Keratinocyte (primary cell): ENCODE results near the gene MTMR4. TPM values are rescaled to one million over a fixed set of nuclear protein-coding genes. Genes with fewer than 3 reads are reported as not detected.

Experiments used
- DNase-seq: peaks from one replicate; pipeline ENCODE4 v3.0.0-alpha.2; 2011; ENCODE audit warnings: low read depth, missing footprints, low spot score
- FAIRE-seq: peaks from 2 replicates; lab custom pipeline; 2011; peaks lifted over from hg19 to GRCh38; lab: Jason Lieb, UNC
- H2AFZ ChIP-seq: 2 replicates; pipeline ENCODE4 v1.6.0; 2012; ENCODE audit warnings: low read length, control low read depth, inconsistent platforms; ENCODE audit not compliant: control insufficient read depth
- H3K27ac ChIP-seq: 2 replicates; pipeline ENCODE4 v1.5.1; 2011; ENCODE audit warnings: low read length; ENCODE audit not compliant: control insufficient read depth, insufficient read depth
- H3K27me3 ChIP-seq: 3 replicates; pipeline ENCODE4 v1.6.0; 2011; ENCODE audit warnings: low read length; ENCODE audit not compliant: control insufficient read depth, insufficient read depth; ENCODE audit errors: extremely low read depth
- H3K36me3 ChIP-seq, 2 experiments: 2 replicates in 1 of 2; 3 replicates in 1 of 2; pipeline ENCODE4 v1.5.1; 2011; ENCODE audit warnings: low read length in 2 of 2, mild to moderate bottlenecking in 1 of 2; ENCODE audit not compliant: control insufficient read depth in 2 of 2, insufficient read depth in 2 of 2; ENCODE audit errors: extremely low read depth in 1 of 2
- H3K4me1 ChIP-seq: 3 replicates; pipeline ENCODE4 v1.5.1; 2011; ENCODE audit warnings: low read length; ENCODE audit not compliant: control insufficient read depth, insufficient read depth; ENCODE audit errors: extremely low read depth
- H3K4me2 ChIP-seq: 3 replicates; pipeline ENCODE4 v1.6.0; 2011; ENCODE audit warnings: low read depth, low read length; ENCODE audit not compliant: control insufficient read depth, insufficient read depth; ENCODE audit errors: extremely low read depth
- H3K4me3 ChIP-seq, 3 experiments: fragments of 200-600 bp in 1 of 3; sonication (generic) in 1 of 3; 2 replicates in 2 of 3; 3 replicates in 1 of 3; pipeline ENCODE4 v1.5.1; 2011 to 2016; ENCODE audit warnings: low read length in 3 of 3, mild to moderate bottlenecking in 3 of 3, control low read depth in 2 of 3, inconsistent platforms in 1 of 3, low read depth in 1 of 3, mixed read lengths in 1 of 3, mixed run types in 1 of 3, moderate library complexity in 1 of 3; ENCODE audit not compliant: control insufficient read depth in 2 of 3, insufficient read depth in 2 of 3; ENCODE audit errors: extremely low read depth in 1 of 3
- H3K79me2 ChIP-seq: 2 replicates; pipeline ENCODE4 v1.6.0; 2012; ENCODE audit warnings: low read length; ENCODE audit not compliant: control insufficient read depth, insufficient read depth
- H3K9ac ChIP-seq: 3 replicates; pipeline ENCODE4 v1.6.0; 2011; ENCODE audit warnings: low read length; ENCODE audit not compliant: control insufficient read depth, insufficient read depth; ENCODE audit errors: extremely low read depth
- H3K9me1 ChIP-seq: 3 replicates; pipeline ENCODE4 v1.6.0; 2011; ENCODE audit warnings: low read length; ENCODE audit not compliant: control insufficient read depth, insufficient read depth; ENCODE audit errors: extremely low read depth
- H3K9me3 ChIP-seq: 2 replicates; pipeline ENCODE4 v1.5.1; 2012; ENCODE audit warnings: low read depth, low read length; ENCODE audit not compliant: control insufficient read depth
- H4K20me1 ChIP-seq: 3 replicates; pipeline ENCODE4 v1.6.0; 2011; ENCODE audit warnings: low read length; ENCODE audit not compliant: control insufficient read depth, insufficient read depth; ENCODE audit errors: extremely low read depth
- CTCF ChIP-seq, 3 experiments: IDR thresholded peaks in 1 of 3; conservative IDR thresholded peaks in 1 of 3; optimal IDR thresholded peaks in 1 of 3; 2 replicates in 2 of 3; 3 replicates in 1 of 3; pipeline versions ENCODE3 to v1.5.1; 2011; ENCODE audit warnings: low read length in 3 of 3, mild to moderate bottlenecking in 3 of 3, moderate library complexity in 2 of 3, control low read depth in 1 of 3, inconsistent platforms in 1 of 3; ENCODE audit not compliant: insufficient read depth in 2 of 3; ENCODE audit errors: extremely low read depth in 1 of 3
- EZH2 ChIP-seq: IDR thresholded peaks from one replicate; pipeline ENCODE4 v1.6.1; 2012; ENCODE audit warnings: inconsistent platforms, mild to moderate bottlenecking, low read length, moderate library complexity
- dilution Hi-C: fragments of 300-500 bp; cut with MboI; formaldehyde crosslinking; loops from one replicate; pipeline ENCODE4 v1.7.0; 2020; ENCODE audit warnings: low sequenced_read_pairs; ENCODE audit not compliant: extremely low pct_ligation_motif_present
- polyA plus RNA-seq, 5 experiments: library from polyadenylated mRNA; depleted of rRNA in 3 of 5; stranded (reverse) in 3 of 5; stranded (forward) in 1 of 5; unstranded in 1 of 5; fragments of >200 nt; gene quantifications; 1 replicate in 1 of 5; 2 replicates in 3 of 5; 3 replicates in 1 of 5; pipeline versions ENCODE4 v1.2.1 to v1.2.3, GENCODE V29; 2011 to 2012; ENCODE audit warnings: missing spikeins in 2 of 5, low read depth in 1 of 5, low replicate concordance in 1 of 5

The MTMR4 gene
- polyA plus RNA-seq, 1 donor (not counting 4 experiments of a cell fraction or from before 2014, with no cell fraction given): 18.9 TPM

GRCh38 chr17:58533616-58534188, 19.3 kb upstream of the MTMR4 start:
- no peak overlapping the region for H2AFZ ChIP-seq
- DNase-seq (no peak), FAIRE-seq (no peak)
- H3K36me3 ChIP-seq: no peaks in the 10 kb centered on the region
- H3K9me3 ChIP-seq: no peaks in the 10 kb centered on the region
- no peak overlapping the region for H3K4me3 ChIP-seq
- peaks cover 4% of the 10 kb centered on the region for H3K4me1 ChIP-seq
- H4K20me1 ChIP-seq: no peaks in the 10 kb centered on the region
- no peaks in the 10 kb centered on the region for H3K79me2 ChIP-seq
- no peak overlapping the region for H3K9ac ChIP-seq
- H3K27ac ChIP-seq: no peak overlapping the region
- dilution Hi-C loops: no loop called here
- H3K27me3 ChIP-seq: peaks cover 18% of the 10 kb centered on the region
- H3K9me1 ChIP-seq: no peaks in the 10 kb centered on the region
- TF ChIP-seq EZH2 (no peak), CTCF (optimal IDR thresholded peaks at IDR 0.05 in 1 of 3, IDR thresholded peaks at IDR 0.05 in 1 of 3, conservative IDR thresholded peaks at IDR 0.05 in 1 of 3; ENCODE audit: extremely low read depth in 1 of 3, insufficient read depth in 2 of 3, low read length in 3 of 3) (no peak)
- no peak overlapping the region for H3K4me2 ChIP-seq

- DNase-seq (no peak), FAIRE-seq (no peak)
- TF ChIP-seq EZH2 (no peak), CTCF (optimal IDR thresholded peaks at IDR 0.05 in 1 of 3, IDR thresholded peaks at IDR 0.05 in 1 of 3, conservative IDR thresholded peaks at IDR 0.05 in 1 of 3; ENCODE audit: extremely low read depth in 1 of 3, insufficient read depth in 2 of 3, low read length in 3 of 3) (no peak)
- dilution Hi-C loops: no loop called here
- Histone ChIP-seq H3K27ac (no peak overlapping the region), H4K20me1 (no peaks in the 10 kb centered on the region), H3K9ac (no peak overlapping the region), H3K9me1 (no peaks in the 10 kb centered on the region), H3K4me1 (peaks cover 4% of the 10 kb centered on the region), H3K9me3 (no peaks in the 10 kb centered on the region), H3K36me3 (no peaks in the 10 kb centered on the region), H3K27me3 (peaks cover 18% of the 10 kb centered on the region), H3K79me2 (no peaks in the 10 kb centered on the region), H2AFZ (no peak overlapping the region), H3K4me2 (peak overlapping the region; percentile 58), H3K4me3 (no peak overlapping the region)
Measured at GRCh38 chr17:58532555-58532951, 18.1 kb upstream of the MTMR4 start.
